Hematopoietic multipotent progenitor cell treated with erythropoietin and hydrocortisone succinate and interleukin-3 and kit ligand, for 17 days (in vitro differentiated cells): ENCODE results near the gene CNN2.
"Not testable (repeated sequence)": the region's sequence is repeated elsewhere in the genome, so short reads cannot be mapped to it uniquely, and the experiment has no call there.

Experiments used
- DNase-seq: peaks from one replicate; pipeline ENCODE4 v3.0.0-alpha.2; 2015; ENCODE audit warnings: low spot score

The CNN2 gene

GRCh38 chr19:1010586-1011510, 15.6 kb upstream of the CNN2 start:
- no peak for DNase-seq

GRCh38 chr19:1011831-1012333, 14.5 kb upstream of the CNN2 start:
- DNase-seq: no peak

- no peak for DNase-seq
These were observed 14.1 kb upstream of the CNN2 start for GRCh38 chr19:1012334-1012733.

GRCh38 chr19:1013218-1013617, 13.2 kb upstream of the CNN2 start:
- DNase-seq: no peak

- no peak for DNase-seq
These were observed 12.0 kb upstream of the CNN2 start for GRCh38 chr19:1014161-1015060.

GRCh38 chr19:1015061-1015781, 11.2 kb upstream of the CNN2 start:
- no peak for DNase-seq

- no peak for DNase-seq
These were observed 10.4 kb upstream of the CNN2 start for GRCh38 chr19:1015782-1016646.

GRCh38 chr19:1016647-1017114, 9.7 kb upstream of the CNN2 start:
- no peak for DNase-seq

GRCh38 chr19:1017115-1017905, 9.1 kb upstream of the CNN2 start:
- DNase-seq: no peak

GRCh38 chr19:1017906-1018305, 8.5 kb upstream of the CNN2 start:
- DNase-seq: no peak

- no peak for DNase-seq
These were observed 8.0 kb upstream of the CNN2 start for GRCh38 chr19:1018393-1018792.

- no peak for DNase-seq
These were observed 7.3 kb upstream of the CNN2 start for GRCh38 chr19:1018932-1019615.

- DNase-seq: no peak
These were observed 6.8 kb upstream of the CNN2 start for GRCh38 chr19:1019616-1019961.

- DNase-seq: peak; percentile 29
These were observed 6.2 kb upstream of the CNN2 start for GRCh38 chr19:1019980-1020867.

- DNase-seq: peak; percentile 98
These were observed 5.5 kb upstream of the CNN2 start, which contains the start of gene TMEM259 for GRCh38 chr19:1020868-1021425. TSS of gene TMEM259 (minus strand) at chr19:1021123. CDS start at chr19:1020996, 127 bp downstream.

- not testable (repeated sequence) for DNase-seq
These were observed 2.6 kb upstream of the CNN2 start for GRCh38 chr19:1023883-1024188.

- not testable (repeated sequence) for DNase-seq
These were observed 1.3 kb upstream of the CNN2 start for GRCh38 chr19:1025080-1025479.
